Ovary (tissue), 3 donors: ENCODE data around the gene CENPL.

Source experiments
- CTCF ChIP-seq, 3 donors: fragments of 450-650 bp in 2 of 3; fragments of 200-600 bp in 1 of 3; IDR thresholded peaks; one replicate each; pipeline versions ENCODE4 v1.5.1 to v1.8.0; 2016 to 2022; ENCODE audit warnings: antibody characterized with exemption in 3 of 3, mild to moderate bottlenecking in 1 of 3
- POLR2A ChIP-seq: fragments of 450-650 bp; IDR thresholded peaks from one replicate; pipeline ENCODE4 v1.6.1; 2017; ENCODE audit warnings: antibody characterized with exemption, mild to moderate bottlenecking, moderate library complexity
- donor health status: DM: no; HTN: no; CAD: no.

GRCh38 chr1:173824315-173825081, at the start of gene CENPL, which contains the start of gene DARS2:
- TF ChIP-seq CTCF (IDR thresholded peaks at IDR 0.05) (no peak), POLR2A (no peak)
